ENCODE results near the gene ASTL. TPM values are rescaled to one million over a fixed set of nuclear protein-coding genes. Genes with fewer than 3 reads are reported as not detected.

The ASTL gene
- polyA plus RNA-seq, 3 donors, result 0.71 TPM; not detected in 2

DNA sequence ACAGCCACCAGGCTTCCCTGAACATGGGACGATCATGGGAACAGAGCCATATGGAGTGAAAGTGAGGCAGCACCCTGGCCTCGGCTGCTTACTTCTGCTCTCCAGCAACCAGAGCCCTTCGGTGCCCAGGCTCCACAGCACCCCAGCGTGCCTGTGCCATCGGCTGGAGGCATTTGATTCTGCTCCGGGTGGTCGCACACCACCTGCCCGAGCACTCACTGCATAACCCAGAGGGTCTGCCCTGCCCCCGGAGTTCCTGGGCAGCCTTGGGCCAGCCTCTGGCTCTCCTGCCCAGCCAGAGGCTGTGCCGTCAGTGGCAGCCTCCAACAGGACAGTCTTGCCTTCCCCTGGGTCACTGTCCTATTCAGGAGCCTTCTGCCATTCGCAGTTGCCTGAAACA, 3.9 kb downstream of the ASTL start:
- Mint-ChIP-seq H3K27me3 (ENCODE audit: low read depth in 3 of 3) (peaks cover 3 to 7% (median 7%) of the 10 kb centered on the region in 3 donors), H3K9me3 (no peaks in the 10 kb centered on the region), H3K4me3 (no peak overlapping the region), H3K4me1 (no peaks in the 10 kb centered on the region), H3K27ac (peak overlapping the region in 1 of 7 donors; percentile 60), H3K36me3 (no peaks in the 10 kb centered on the region)
- Histone ChIP-seq H3K9ac (ENCODE audit: insufficient read depth, low read length, poor library complexity, severe bottlenecking) (no peak overlapping the region), H3K36me3 (replicated peaks in 1 of 2; ENCODE audit: control insufficient read depth in 1 of 2, insufficient read depth in 2 of 2, low read length in 2 of 2) (no peaks in the 10 kb centered on the region), H3K4me1 (ENCODE audit: control insufficient read depth in 1 of 2, insufficient read depth in 2 of 2, low read length in 2 of 2) (no peaks in the 10 kb centered on the region), H3K27me3 (ENCODE audit: control insufficient read depth in 2 of 2, insufficient read depth in 2 of 2, low read length in 2 of 2) (no peaks in the 10 kb centered on the region), H3K9me3 (replicated peaks in 1 of 2; ENCODE audit: control insufficient read depth in 1 of 2, insufficient read depth in 1 of 2, low read length in 2 of 2) (no peaks in the 10 kb centered on the region), H3K4me3 (replicated peaks in 1 of 3; ENCODE audit: low read depth in 2 of 3, low read length in 3 of 3) (no peak overlapping the region), H3K27ac (ENCODE audit: low read depth in 1 of 2, low read length in 2 of 2) (no peak overlapping the region), H4K20me1 (ENCODE audit: insufficient read depth, low read length) (no peaks in the 10 kb centered on the region), H3K79me2 (ENCODE audit: insufficient read depth, low read length) (no peaks in the 10 kb centered on the region), H3K4me2 (replicated peaks; ENCODE audit: extremely low read depth, low read length, poor library complexity, severe bottlenecking) (no peak overlapping the region), H2AFZ (ENCODE audit: insufficient read depth, low read depth, low read length, poor library complexity, severe bottlenecking) (no peak overlapping the region)
- WGBS (ENCODE audit: insufficient coverage), result 94% methylated on average over 11 of the region's 11 CpGs
- TF ChIP-seq, protein P1, sequence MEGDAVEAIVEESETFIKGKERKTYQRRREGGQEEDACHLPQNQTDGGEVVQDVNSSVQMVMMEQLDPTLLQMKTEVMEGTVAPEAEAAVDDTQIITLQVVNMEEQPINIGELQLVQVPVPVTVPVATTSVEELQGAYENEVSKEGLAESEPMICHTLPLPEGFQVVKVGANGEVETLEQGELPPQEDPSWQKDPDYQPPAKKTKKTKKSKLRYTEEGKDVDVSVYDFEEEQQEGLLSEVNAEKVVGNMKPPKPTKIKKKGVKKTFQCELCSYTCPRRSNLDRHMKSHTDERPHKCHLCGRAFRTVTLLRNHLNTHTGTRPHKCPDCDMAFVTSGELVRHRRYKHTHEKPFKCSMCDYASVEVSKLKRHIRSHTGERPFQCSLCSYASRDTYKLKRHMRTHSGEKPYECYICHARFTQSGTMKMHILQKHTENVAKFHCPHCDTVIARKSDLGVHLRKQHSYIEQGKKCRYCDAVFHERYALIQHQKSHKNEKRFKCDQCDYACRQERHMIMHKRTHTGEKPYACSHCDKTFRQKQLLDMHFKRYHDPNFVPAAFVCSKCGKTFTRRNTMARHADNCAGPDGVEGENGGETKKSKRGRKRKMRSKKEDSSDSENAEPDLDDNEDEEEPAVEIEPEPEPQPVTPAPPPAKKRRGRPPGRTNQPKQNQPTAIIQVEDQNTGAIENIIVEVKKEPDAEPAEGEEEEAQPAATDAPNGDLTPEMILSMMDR (IDR thresholded peaks at IDR 0.05), result no peak
- peak in 1 of 3 donors; percentile 30 for DNase-seq
- intact Hi-C loops (cut with micrococcal nuclease), result no loop called here

DNA sequence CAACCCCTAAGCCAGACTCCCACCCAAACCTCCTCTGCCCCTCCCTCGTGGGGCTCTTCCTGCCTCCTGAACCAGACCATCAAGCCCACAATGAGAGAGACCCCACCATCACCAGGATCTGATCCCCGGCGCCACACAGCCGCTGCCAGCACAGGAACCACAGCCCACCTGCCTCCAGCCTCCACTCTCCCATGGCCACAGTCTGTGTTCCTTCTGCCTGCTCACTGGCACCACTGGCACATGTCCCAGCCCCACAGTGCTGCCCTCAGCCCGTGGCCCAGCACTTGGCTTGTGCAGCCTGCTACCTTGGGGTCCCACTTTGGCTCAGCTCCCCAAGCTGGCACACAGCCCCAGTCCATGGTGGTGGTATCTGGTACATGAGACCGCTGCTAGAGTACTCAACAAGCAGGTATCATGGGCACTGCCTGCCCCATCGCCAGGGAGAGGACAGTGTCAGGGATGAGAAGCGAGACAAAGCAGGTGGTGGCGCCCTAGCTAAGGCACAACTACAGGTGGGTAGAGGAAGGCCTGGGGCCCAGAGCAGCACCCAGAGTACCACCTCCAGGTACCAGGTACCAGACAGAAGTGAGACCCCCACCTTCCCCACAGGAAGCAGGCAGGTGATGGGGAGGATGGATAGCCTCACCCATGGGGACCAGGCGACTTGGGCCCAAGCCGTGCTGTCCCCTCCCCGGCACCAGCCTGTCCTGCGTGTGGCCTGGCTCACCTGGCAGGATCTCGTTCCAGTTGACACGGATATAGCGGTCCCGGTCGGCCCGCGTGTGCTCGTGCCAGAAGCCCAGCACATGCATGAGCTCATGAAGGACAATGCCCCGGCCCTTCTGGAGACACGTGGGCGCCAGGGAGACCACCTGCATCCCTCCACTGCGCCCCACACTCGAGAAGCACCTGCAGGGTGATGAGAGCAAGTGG, 6.2 kb downstream of the ASTL start:
- WGBS (ENCODE audit: insufficient coverage), result 95% methylated on average over 20 of the region's 26 CpGs
- H3K27me3 Mint-ChIP-seq (ENCODE audit: low read depth in 3 of 3), result peaks cover 3 to 7% (median 7%) of the 10 kb centered on the region in 3 donors
- H2AFZ ChIP-seq (ENCODE audit: insufficient read depth, low read depth, low read length, poor library complexity, severe bottlenecking), result no peak overlapping the region

More for the DNA sequence above, 6.2 kb downstream of the ASTL start:
- Histone ChIP-seq H3K9me3 (replicated peaks in 1 of 2; ENCODE audit: control insufficient read depth in 1 of 2, insufficient read depth in 1 of 2, low read length in 2 of 2) (no peaks in the 10 kb centered on the region), H3K9ac (ENCODE audit: insufficient read depth, low read length, poor library complexity, severe bottlenecking) (no peak overlapping the region), H3K79me2 (ENCODE audit: insufficient read depth, low read length) (no peaks in the 10 kb centered on the region), H3K36me3 (replicated peaks in 1 of 2; ENCODE audit: control insufficient read depth in 1 of 2, insufficient read depth in 2 of 2, low read length in 2 of 2) (no peaks in the 10 kb centered on the region), H4K20me1 (ENCODE audit: insufficient read depth, low read length) (no peaks in the 10 kb centered on the region), H3K27ac (ENCODE audit: low read depth in 1 of 2, low read length in 2 of 2) (no peak overlapping the region), H3K4me2 (replicated peaks; ENCODE audit: extremely low read depth, low read length, poor library complexity, severe bottlenecking) (no peak overlapping the region), H3K4me1 (ENCODE audit: control insufficient read depth in 1 of 2, insufficient read depth in 2 of 2, low read length in 2 of 2) (no peaks in the 10 kb centered on the region), H3K4me3 (replicated peaks in 1 of 3; ENCODE audit: low read depth in 2 of 3, low read length in 3 of 3) (no peak overlapping the region), H3K27me3 (ENCODE audit: control insufficient read depth in 2 of 2, insufficient read depth in 2 of 2, low read length in 2 of 2) (no peaks in the 10 kb centered on the region)
- no peak overlapping the region for H3K4me3 Mint-ChIP-seq
- no peaks in the 10 kb centered on the region for H3K4me1 Mint-ChIP-seq
- intact Hi-C loops (cut with micrococcal nuclease), result no loop called here
- H3K9me3 Mint-ChIP-seq, result peaks cover 0 to 2% (median 0%) of the 10 kb centered on the region in 7 donors
- peak overlapping the region in 2 of 7 donors; percentile 10 to 52 for H3K27ac Mint-ChIP-seq
- TF ChIP-seq, protein P1 (IDR thresholded peaks at IDR 0.05), result no peak
- no peak for DNase-seq
- no peaks in the 10 kb centered on the region for H3K36me3 Mint-ChIP-seq
